Panc1 (cell line): ENCODE data around the gene BTNL3. TPM values are rescaled to one million over a fixed set of nuclear protein-coding genes. Genes with fewer than 3 reads are reported as not detected.
A peak's percentile ranks its signal among the peaks of the same experiment; 100 is the strongest.

Source experiments
- ATAC-seq: fragments of 200-7000 bp; cut with Tn5 transposase; 2 replicates; pipeline ENCODE4 v1.9.1; 2020; ENCODE audit warnings: mild to moderate bottlenecking, moderate library complexity
- Bru-seq: library from RNA; stranded (reverse); fragments of 400-500 nt; gene quantifications from one replicate; lab custom pipeline; 2021; lab: Mats Ljungman, UMichigan
- BruChase-seq, 2 experiments: library from RNA; stranded (reverse); fragments of 400-500 nt; gene quantifications; one replicate each; lab custom pipeline; 2021; lab: Mats Ljungman, UMichigan
- BruUV-seq: library from RNA; stranded (reverse); fragments of 400-500 nt; replicated peaks from 2 replicates; lab custom pipeline; 2021; lab: Mats Ljungman, UMichigan
- CTCF ChIA-PET: fragments of 300-600 bp; sonication (Branson Sonifier 250); formaldehyde crosslinking; loops from one replicate; lab custom pipeline; 2022; ENCODE audit warnings: antibody characterized with exemption; lab: Charles Lee
- POLR2A ChIA-PET: fragments of 300-600 bp; sonication (Branson Sonifier 250); formaldehyde crosslinking; loops from one replicate; lab custom pipeline; 2022; ENCODE audit warnings: antibody characterized with exemption; lab: Charles Lee
- DNase-seq: peaks from one replicate; pipeline ENCODE4 v3.0.0-alpha.2; 2010; ENCODE audit warnings: low read depth, low spot score
- H3K27ac ChIP-seq: 2 replicates; pipeline ENCODE4 v1.5.1; 2011; ENCODE audit warnings: mild to moderate bottlenecking, low read length, inconsistent platforms
- H3K27me3 ChIP-seq: fragments of 200-500 bp; sonication (Bioruptor generic); 2 replicates; pipeline ENCODE4 v1.6.0; 2014; ENCODE audit warnings: low read length, inconsistent platforms; ENCODE audit not compliant: control insufficient read depth, insufficient read depth
- H3K36me3 ChIP-seq: fragments of 200-500 bp; sonication (Bioruptor generic); 2 replicates; pipeline ENCODE4 v1.5.1; 2014; ENCODE audit warnings: inconsistent platforms, mild to moderate bottlenecking, low read length, moderate library complexity; ENCODE audit not compliant: control insufficient read depth, insufficient read depth
- H3K4me1 ChIP-seq: 2 replicates; pipeline ENCODE4 v1.5.1; 2011; ENCODE audit warnings: inconsistent platforms, mild to moderate bottlenecking, low read length, moderate library complexity; ENCODE audit not compliant: control insufficient read depth, insufficient read depth
- H3K4me3 ChIP-seq, 2 experiments: 2 replicates each; pipeline ENCODE4 v1.5.1; 2011 to 2012; ENCODE audit warnings: low read depth in 2 of 2, low read length in 2 of 2, mild to moderate bottlenecking in 2 of 2, inconsistent platforms in 1 of 2, moderate library complexity in 1 of 2
- H3K9me3 ChIP-seq: fragments of 200-500 bp; sonication (Bioruptor generic); 2 replicates; pipeline ENCODE4 v1.5.1; 2014; ENCODE audit warnings: low read depth, mild to moderate bottlenecking, inconsistent platforms, low read length, moderate library complexity; ENCODE audit not compliant: control insufficient read depth, insufficient read depth
- CTCF ChIP-seq: fragments of 450-650 bp; IDR thresholded peaks from 2 replicates; pipeline ENCODE4 v1.5.1; 2017; ENCODE audit warnings: mild to moderate bottlenecking
- POLR2AphosphoS5 ChIP-seq: IDR thresholded peaks from 2 replicates; pipeline ENCODE4 v1.6.1; 2012; ENCODE audit warnings: mild to moderate bottlenecking, low read depth, low read length, moderate library complexity
- REST ChIP-seq, 2 experiments: IDR thresholded peaks; 2 replicates each; pipeline ENCODE4 v1.6.1; 2011 to 2012; ENCODE audit warnings: low read depth in 2 of 2, control low read depth in 1 of 2, low read length in 1 of 2, mild to moderate bottlenecking in 1 of 2, moderate library complexity in 1 of 2; ENCODE audit not compliant: insufficient read depth in 1 of 2
- SIN3A ChIP-seq: IDR thresholded peaks from 2 replicates; pipeline ENCODE4 v1.6.1; 2012; ENCODE audit warnings: low read depth, mild to moderate bottlenecking, low read length, moderate library complexity, borderline replicate concordance; ENCODE audit not compliant: insufficient read depth
- TCF7L2 ChIP-seq: IDR thresholded peaks from 2 replicates; pipeline ENCODE4 v1.6.1; 2011; ENCODE audit warnings: mild to moderate bottlenecking, low read depth, low read length, inconsistent platforms
- in situ Hi-C: cut with HindIII; loops from 2 replicates; pipeline ENCODE4 v1.10.0; 2016; ENCODE audit warnings: low sequenced_read_pairs, low pct_unique_long_range_greater_than_20kb
- intact Hi-C: fragments of 100-400 bp; cut with micrococcal nuclease; formaldehyde crosslinking; loops from one replicate; pipeline ENCODE4 v1.10.0; 2022; ENCODE audit not compliant: unreplicated experiment
- long read RNA-seq: library from polyadenylated mRNA; unstranded; transcript quantifications from one replicate; pipeline ENCODE4 v2.0.0, GENCODE V29; 2021; ENCODE audit not compliant: unreplicated experiment
- polyA plus RNA-seq: library from polyadenylated mRNA; unstranded; fragments of >200 nt; gene quantifications from one replicate; pipeline ENCODE4 v1.2.1, GENCODE V29; 2012; ENCODE audit warnings: missing spikeins; ENCODE audit not compliant: insufficient read length
- total RNA-seq: library from RNA; stranded (reverse); gene quantifications from one replicate; pipeline ENCODE4 v1.2.1, GENCODE V29; 2021; ENCODE audit not compliant: unreplicated experiment

The BTNL3 gene
- total RNA-seq (not detected), Bru-seq, nascent RNA (not detected), BruChase-seq, experiment 1, labeled RNA remaining after a 2-hour chase (percentile 3 among the genes with signal in this experiment), BruChase-seq, experiment 2, labeled RNA remaining after a 6-hour chase (not detected)
- not detected for polyA plus RNA-seq
- long read RNA-seq = 0 reads

- Histone ChIP-seq H3K27me3 (no peaks in the 10 kb centered on the region), H3K9me3 (no peaks in the 10 kb centered on the region), H3K27ac (no peak within 1 kb of the TSS), H3K36me3 (no peaks in the 10 kb centered on the region), H3K4me3 (no peak within 1 kb of the TSS), H3K4me1 (no peaks in the 10 kb centered on the region)
- in situ Hi-C loops (no loop called here), intact Hi-C loops (no loop called here)
- POLR2A ChIA-PET = no interaction called here
- CTCF ChIA-PET = no interaction called here
- no peak for DNase-seq
- no peak for ATAC-seq
- TF ChIP-seq SIN3A (no peak), CTCF (no peak), TCF7L2 (no peak), REST (IDR thresholded peaks at IDR 0.05; ENCODE audit: insufficient read depth in 1 of 2, low read depth in 2 of 2, low read length in 1 of 2) (no peak), POLR2AphosphoS5 (no peak)
- no TSS peak for BruUV-seq
These were observed at the start of gene BTNL3 for GRCh38 chr5:180988592-180988991. Gene BTNL3 (plus strand): TSS chr5:180988846. CDS start chr5:180989029, 183 bp downstream.

- Histone ChIP-seq H3K27me3 (no peaks in the 10 kb centered on the region), H3K36me3 (no peaks in the 10 kb centered on the region), H3K27ac (no peak overlapping the region), H3K4me1 (no peaks in the 10 kb centered on the region), H3K9me3 (no peaks in the 10 kb centered on the region), H3K4me3 (no peak overlapping the region)
- ATAC-seq (no peak), DNase-seq (no peak)
- in situ Hi-C loops (no loop called here), intact Hi-C loops (no loop called here)
- BruUV-seq = no TSS peak
- TF ChIP-seq POLR2AphosphoS5 = no peak
- TF ChIP-seq CTCF = no peak
- no peak for TF ChIP-seq TCF7L2
- TF ChIP-seq SIN3A = no peak
- no peak for TF ChIP-seq REST (IDR thresholded peaks at IDR 0.05; ENCODE audit: insufficient read depth in 1 of 2, low read depth in 2 of 2, low read length in 1 of 2)
- POLR2A ChIA-PET = no interaction called here
- CTCF ChIA-PET = no interaction called here
These were observed 38.2 kb upstream of the BTNL3 start for GRCh38 chr5:180950291-180950949.
